GM21367 (cell line): ENCODE results near the gene UBE2G2.

ENCODE experiments used
- ATAC-seq: cut with Tn5 transposase; IDR thresholded peaks from one replicate; pipeline ENCODE4 v1.9.1; 2021; ENCODE audit not compliant: unreplicated experiment

UBE2G2 gene

GRCh38 chr21:44766014-44766817 lies 35.4 kb downstream of the UBE2G2 start:
- ATAC-seq, result no peak

GRCh38 chr21:44765231-44766013 lies 36.2 kb downstream of the UBE2G2 start:
- no peak for ATAC-seq

GRCh38 chr21:44764319-44765230 lies 37.0 kb downstream of the UBE2G2 start:
- no peak for ATAC-seq

GRCh38 chr21:44763451-44764318 lies 37.9 kb downstream of the UBE2G2 start:
- no peak for ATAC-seq

- ATAC-seq, result no peak
Observed at GRCh38 chr21:44763050-44763378, 38.6 kb downstream of the UBE2G2 start.

GRCh38 chr21:44762221-44763049 lies 39.2 kb downstream of the UBE2G2 start:
- ATAC-seq, result no peak

GRCh38 chr21:44761747-44762208 lies 39.8 kb downstream of the UBE2G2 start:
- ATAC-seq, result no peak

- no peak for ATAC-seq
Observed at GRCh38 chr21:44761011-44761729, 40.5 kb downstream of the UBE2G2 start.

GRCh38 chr21:44760376-44760775 lies 41.2 kb downstream of the UBE2G2 start:
- no peak for ATAC-seq

GRCh38 chr21:44759628-44760285 lies 41.9 kb downstream of the UBE2G2 start:
- ATAC-seq, result no peak

- ATAC-seq, result no peak
Observed at GRCh38 chr21:44758781-44759627, 42.6 kb downstream of the UBE2G2 start.

GRCh38 chr21:44758141-44758561 lies 43.5 kb downstream of the UBE2G2 start:
- ATAC-seq, result no peak

- no peak for ATAC-seq
Observed at GRCh38 chr21:44757731-44758130, 43.9 kb downstream of the UBE2G2 start.

GRCh38 chr21:44756423-44757185 lies 45.0 kb downstream of the UBE2G2 start:
- ATAC-seq, result no peak

GRCh38 chr21:44755227-44755626 lies 46.4 kb downstream of the UBE2G2 start:
- no peak for ATAC-seq

- no peak for ATAC-seq
Observed at GRCh38 chr21:44753357-44753756, 48.3 kb downstream of the UBE2G2 start.
